H54 (cell line): ENCODE measurements around the gene HMOX2.
A peak's percentile ranks its signal among the peaks of the same experiment; 100 is the strongest.

ENCODE experiments used
- DNase-seq: peaks from one replicate; pipeline ENCODE4 v3.0.0; 2011; ENCODE audit warnings: low spot score, mixed read lengths; ENCODE audit not compliant: insufficient read length
- FAIRE-seq: peaks from 3 replicates; lab custom pipeline; 2011; peaks lifted over from hg19 to GRCh38; lab: Jason Lieb, UNC
- POLR2A ChIP-seq: IDR thresholded peaks from 2 replicates; pipeline ENCODE4 v1.6.1; 2011; ENCODE audit warnings: low read depth, mild to moderate bottlenecking, low read length

HMOX2 gene

GRCh38 chr16:4501071-4501478, 24.9 kb downstream of the HMOX2 start:
- no peak for TF ChIP-seq POLR2A
- no peak for DNase-seq
- no peak for FAIRE-seq

DNA sequence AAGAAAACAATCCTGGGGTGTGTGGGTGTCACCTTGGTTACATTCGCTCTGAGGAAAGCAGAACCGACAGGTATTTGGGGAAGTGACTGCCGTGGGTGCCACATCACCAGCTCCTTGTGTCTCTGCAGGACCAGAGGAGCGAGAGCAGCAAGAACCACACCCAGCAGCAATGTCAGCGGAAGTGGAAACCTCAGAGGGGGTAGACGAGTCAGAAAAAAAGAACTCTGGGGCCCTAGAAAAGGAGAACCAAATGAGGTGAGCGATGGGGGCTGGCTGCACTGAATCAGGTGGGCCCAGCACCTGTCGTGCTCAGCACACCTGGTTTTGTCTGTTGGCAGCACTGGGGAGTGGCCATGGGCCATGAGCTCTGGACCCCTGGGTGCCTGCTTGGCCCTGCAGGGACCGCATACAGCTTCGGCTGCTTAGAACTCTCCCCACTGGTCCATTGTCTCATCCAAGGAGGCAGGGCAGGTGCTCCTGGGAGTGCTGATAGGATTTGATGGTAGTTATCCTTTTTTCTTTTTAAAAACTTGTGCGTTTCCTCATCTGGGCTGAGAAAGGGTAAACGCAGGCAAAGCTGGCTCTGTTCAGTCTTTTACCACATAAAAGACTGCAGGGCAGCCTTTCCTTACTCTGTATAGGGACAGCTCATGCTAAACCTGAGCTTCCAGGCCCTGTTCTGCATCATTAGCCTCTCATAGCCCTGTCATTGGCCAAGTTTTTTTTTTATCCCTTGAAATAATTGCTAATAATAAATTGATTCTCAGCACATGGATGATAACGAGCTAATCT, 29.4 kb downstream of the HMOX2 start:
- FAIRE-seq: no peak
- no peak for DNase-seq
- TF ChIP-seq POLR2A: no peak

DNA sequence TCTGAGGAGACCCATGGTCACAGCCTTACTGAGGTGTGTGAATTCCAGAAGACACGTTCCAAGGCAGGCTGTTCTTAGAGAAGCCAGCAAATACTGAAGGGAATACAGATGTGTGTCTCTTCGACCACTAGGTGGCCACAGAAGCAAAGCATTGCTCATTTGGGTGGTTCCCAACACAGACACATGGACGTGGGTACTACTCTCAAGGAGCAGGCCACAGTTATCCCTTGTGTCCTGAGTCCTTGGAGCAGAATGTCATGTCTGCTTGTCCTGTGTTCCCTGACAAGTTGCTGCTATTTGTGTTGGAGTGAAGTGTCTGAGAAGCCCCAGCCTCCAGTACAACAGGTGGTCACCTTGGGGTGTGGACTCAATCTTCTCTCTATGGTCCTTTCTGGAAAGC, 30.3 kb downstream of the HMOX2 start:
- FAIRE-seq: peak; percentile 66
- TF ChIP-seq POLR2A: no peak
- peak; percentile 59 for DNase-seq

GRCh38 chr16:4507588-4508345, 31.6 kb downstream of the HMOX2 start:
- DNase-seq (no peak), FAIRE-seq (no peak)
- no peak for TF ChIP-seq POLR2A

DNA sequence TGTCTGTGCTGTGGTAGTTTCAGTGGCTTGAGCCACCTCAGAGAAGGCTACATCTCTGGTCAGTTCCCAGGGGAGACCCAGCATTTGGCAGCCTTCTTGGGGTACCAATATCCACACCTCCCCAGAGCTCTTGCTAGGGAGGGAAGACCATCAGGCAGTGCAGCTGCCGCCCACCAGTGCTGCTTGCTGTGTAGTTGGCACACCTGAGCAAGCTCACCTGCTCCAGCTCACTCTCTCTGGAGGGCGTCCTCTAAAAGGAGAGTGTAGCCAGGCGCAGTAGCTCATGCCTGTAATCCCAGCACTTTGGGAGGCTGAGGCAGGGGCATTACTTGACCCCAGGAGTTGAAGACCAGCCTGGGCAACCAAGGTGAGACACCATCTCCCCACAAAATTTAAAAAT, 32.6 kb downstream of the HMOX2 start:
- no peak for TF ChIP-seq POLR2A
- FAIRE-seq: no peak
- DNase-seq: no peak

- TF ChIP-seq POLR2A: no peak
- FAIRE-seq (no peak), DNase-seq (no peak)
Observed at GRCh38 chr16:4509420-4509819, 33.2 kb downstream of the HMOX2 start.

GRCh38 chr16:4510131-4510530, 33.9 kb downstream of the HMOX2 start:
- no peak for FAIRE-seq
- no peak for DNase-seq
- no peak for TF ChIP-seq POLR2A

GRCh38 chr16:4510747-4511426, 34.7 kb downstream of the HMOX2 start:
- no peak for FAIRE-seq
- no peak for TF ChIP-seq POLR2A
- DNase-seq: no peak

DNA sequence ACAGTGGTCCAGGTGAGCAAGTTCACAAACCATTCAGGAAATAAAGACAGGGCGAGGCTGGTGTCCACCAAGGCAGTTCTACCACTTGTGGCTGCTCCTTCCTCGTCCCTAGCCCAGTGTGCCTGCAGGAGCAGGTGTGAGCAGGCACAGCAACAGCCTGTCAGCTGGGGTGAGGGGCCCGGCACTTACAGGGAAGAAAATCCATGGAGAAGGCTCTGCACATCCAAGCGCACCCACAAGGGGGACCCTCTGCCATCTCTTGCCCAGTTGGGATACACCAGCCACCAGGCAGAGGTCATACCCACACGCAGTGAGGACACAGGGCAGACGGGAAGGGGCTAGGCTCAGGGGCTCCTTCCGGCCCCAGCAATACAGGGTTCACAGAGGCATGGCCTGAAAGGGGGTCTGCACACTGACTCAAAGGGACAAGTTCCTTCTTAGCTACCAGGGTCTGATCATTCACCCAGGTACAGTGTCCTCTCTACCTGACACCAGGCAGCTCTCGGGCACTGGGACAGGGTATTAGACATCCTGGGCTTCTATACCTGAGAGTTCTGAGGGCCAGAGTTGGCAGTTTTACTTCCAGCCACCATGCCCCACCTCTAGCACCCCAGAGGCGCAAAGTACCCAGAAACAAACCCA, 35.4 kb downstream of the HMOX2 start:
- FAIRE-seq (no peak), DNase-seq (peak; percentile 45)
- TF ChIP-seq POLR2A: no peak

DNA sequence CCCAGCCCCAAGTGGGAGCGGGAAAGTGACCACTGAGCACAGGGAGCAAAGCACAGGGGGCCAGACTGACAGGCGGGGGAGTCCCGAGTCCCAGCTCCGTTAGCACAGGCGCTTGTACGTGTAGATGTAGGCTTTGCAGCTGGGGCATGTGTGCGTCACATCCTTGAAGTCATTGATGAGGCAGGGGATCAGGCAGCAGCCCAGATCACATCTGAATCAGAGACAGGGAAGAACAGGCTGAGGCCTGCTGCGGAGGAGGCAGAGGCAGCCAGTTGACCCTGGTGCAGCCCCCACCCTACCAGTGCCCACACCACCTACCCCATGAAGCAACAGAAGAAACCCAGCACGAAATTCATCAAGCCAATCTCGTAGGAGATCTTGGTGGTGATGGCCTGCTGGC, 36.3 kb downstream of the HMOX2 start:
- no peak for FAIRE-seq
- DNase-seq: no peak
- no peak for TF ChIP-seq POLR2A

- no peak for TF ChIP-seq POLR2A
- FAIRE-seq (no peak), DNase-seq (no peak)
Observed at GRCh38 chr16:4513086-4513860, 37.1 kb downstream of the HMOX2 start.

- TF ChIP-seq POLR2A: no peak
- FAIRE-seq (no peak), DNase-seq (no peak)
Observed at GRCh38 chr16:4513881-4514280, 37.7 kb downstream of the HMOX2 start.

DNA sequence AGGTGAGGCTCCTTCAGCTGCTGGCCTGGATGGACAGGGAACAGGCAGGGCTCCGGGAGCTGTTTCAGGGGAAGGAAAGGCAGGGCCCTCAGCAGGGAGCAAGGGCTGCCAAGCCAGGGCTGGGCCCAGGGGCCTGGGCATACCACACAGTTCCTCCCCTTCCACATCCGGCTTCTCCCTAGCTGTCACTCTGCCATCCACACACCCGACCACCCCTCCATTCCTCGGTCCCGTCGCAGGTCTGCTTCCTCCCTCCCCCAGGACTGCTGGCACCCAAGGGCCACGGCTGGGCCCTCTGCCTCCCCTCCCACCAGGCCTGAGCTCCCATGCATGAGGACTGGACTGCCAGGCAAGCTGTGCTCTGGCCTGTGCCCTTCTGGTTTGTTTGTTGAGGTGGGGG, 38.4 kb downstream of the HMOX2 start:
- TF ChIP-seq POLR2A: no peak
- DNase-seq (no peak), FAIRE-seq (no peak)
